GM06990 (cell line): ENCODE data around the gene RNF135.
"Not testable (repeated sequence)": the region's sequence is repeated elsewhere in the genome, so short reads cannot be mapped to it uniquely, and the experiment has no call there.

Experiments
- DNase-seq: peaks from one replicate; pipeline ENCODE4 v3.0.0-alpha.2; 2011; ENCODE audit not compliant: insufficient read length; ENCODE audit errors: extremely low read depth
- H3K27me3 ChIP-seq: replicated peaks from 2 replicates; pipeline ENCODE4 v1.6.0; 2011; ENCODE audit warnings: low read length; ENCODE audit not compliant: control insufficient read depth, insufficient read depth
- H3K36me3 ChIP-seq: 2 replicates; pipeline ENCODE4 v1.5.1; 2011; ENCODE audit warnings: low read length; ENCODE audit not compliant: control insufficient read depth, insufficient read depth
- H3K4me3 ChIP-seq: replicated peaks from 2 replicates; pipeline ENCODE4 v1.5.1; 2011; ENCODE audit warnings: low read depth, mild to moderate bottlenecking, control low read depth, low read length
- TF ChIP-seq, protein P1 (sequence below): IDR thresholded peaks from 2 replicates; pipeline ENCODE4 v1.5.1; 2011; ENCODE audit warnings: low read length, control low read depth, mild to moderate bottlenecking, inconsistent platforms; ENCODE audit not compliant: insufficient read depth, poor library complexity, severe bottlenecking

RNF135 gene

DNA sequence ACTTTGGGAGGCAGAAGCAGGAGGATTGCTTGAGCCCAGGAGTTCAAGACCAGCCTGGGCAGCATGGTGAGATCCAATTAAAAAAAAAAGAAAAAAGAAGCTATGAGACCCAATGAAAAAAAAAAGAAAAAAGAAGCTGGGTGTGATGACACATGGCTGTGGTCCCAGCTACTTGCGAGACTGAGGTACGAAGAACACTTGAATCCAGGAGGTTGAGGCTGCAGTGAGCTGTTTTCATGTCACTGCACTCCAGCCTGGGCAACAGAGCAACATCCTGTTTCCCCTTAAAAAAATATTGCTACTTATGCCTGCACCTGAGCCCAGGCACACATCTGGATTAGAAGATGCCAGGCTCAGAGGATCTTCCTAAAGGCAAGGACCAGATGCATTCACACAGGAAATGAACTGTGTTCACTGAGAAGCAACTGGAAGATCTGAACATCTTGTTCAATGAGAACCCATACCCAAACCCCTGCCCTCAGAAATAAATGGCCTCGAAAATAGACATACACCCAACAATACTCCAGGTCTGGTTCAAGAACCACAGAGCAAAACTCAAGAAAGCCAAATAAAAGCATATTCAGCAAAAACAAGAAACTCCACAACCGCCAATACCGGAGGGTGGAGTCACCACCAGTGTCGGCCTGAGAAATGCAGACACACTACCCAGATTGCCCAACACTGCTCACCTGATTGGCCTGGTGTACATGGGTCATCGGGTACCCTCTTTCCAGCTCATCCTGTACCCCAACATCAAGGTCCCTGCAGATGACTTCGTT lies 4.4 kb downstream of the RNF135 start:
- H3K27me3 ChIP-seq, result no peaks in the 10 kb centered on the region
- no peak for DNase-seq
- TF ChIP-seq, protein P1, sequence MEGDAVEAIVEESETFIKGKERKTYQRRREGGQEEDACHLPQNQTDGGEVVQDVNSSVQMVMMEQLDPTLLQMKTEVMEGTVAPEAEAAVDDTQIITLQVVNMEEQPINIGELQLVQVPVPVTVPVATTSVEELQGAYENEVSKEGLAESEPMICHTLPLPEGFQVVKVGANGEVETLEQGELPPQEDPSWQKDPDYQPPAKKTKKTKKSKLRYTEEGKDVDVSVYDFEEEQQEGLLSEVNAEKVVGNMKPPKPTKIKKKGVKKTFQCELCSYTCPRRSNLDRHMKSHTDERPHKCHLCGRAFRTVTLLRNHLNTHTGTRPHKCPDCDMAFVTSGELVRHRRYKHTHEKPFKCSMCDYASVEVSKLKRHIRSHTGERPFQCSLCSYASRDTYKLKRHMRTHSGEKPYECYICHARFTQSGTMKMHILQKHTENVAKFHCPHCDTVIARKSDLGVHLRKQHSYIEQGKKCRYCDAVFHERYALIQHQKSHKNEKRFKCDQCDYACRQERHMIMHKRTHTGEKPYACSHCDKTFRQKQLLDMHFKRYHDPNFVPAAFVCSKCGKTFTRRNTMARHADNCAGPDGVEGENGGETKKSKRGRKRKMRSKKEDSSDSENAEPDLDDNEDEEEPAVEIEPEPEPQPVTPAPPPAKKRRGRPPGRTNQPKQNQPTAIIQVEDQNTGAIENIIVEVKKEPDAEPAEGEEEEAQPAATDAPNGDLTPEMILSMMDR, result no peak

DNA sequence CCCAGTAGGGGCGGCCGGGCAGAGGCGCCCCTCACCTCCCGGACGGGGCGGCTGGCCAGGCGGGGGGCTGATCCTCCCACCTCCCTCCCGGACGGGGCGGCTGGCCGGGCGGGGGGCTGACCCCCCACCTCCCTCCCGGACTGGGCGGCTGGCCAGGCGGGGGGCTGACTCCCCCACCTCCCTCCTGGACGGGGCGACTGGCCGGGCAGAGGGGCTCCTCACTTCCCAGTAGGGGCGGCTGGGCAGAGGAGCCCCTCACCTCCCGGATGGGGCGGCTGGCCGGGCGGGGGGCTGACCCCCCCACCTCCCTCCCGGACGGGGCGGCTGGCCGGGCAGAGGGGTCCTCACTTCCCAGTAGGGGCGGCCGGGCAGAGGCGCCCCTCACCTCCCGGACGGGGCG lies 9.1 kb downstream of the RNF135 start:
- DNase-seq, H3K4me3 ChIP-seq, H3K27me3 ChIP-seq, H3K36me3 ChIP-seq: not testable (repeated sequence)

More for the DNA sequence above, 4.4 kb downstream of the RNF135 start:
- Histone ChIP-seq H3K4me3 (no peak overlapping the region), H3K36me3 (peaks cover 4% of the 10 kb centered on the region)

DNA sequence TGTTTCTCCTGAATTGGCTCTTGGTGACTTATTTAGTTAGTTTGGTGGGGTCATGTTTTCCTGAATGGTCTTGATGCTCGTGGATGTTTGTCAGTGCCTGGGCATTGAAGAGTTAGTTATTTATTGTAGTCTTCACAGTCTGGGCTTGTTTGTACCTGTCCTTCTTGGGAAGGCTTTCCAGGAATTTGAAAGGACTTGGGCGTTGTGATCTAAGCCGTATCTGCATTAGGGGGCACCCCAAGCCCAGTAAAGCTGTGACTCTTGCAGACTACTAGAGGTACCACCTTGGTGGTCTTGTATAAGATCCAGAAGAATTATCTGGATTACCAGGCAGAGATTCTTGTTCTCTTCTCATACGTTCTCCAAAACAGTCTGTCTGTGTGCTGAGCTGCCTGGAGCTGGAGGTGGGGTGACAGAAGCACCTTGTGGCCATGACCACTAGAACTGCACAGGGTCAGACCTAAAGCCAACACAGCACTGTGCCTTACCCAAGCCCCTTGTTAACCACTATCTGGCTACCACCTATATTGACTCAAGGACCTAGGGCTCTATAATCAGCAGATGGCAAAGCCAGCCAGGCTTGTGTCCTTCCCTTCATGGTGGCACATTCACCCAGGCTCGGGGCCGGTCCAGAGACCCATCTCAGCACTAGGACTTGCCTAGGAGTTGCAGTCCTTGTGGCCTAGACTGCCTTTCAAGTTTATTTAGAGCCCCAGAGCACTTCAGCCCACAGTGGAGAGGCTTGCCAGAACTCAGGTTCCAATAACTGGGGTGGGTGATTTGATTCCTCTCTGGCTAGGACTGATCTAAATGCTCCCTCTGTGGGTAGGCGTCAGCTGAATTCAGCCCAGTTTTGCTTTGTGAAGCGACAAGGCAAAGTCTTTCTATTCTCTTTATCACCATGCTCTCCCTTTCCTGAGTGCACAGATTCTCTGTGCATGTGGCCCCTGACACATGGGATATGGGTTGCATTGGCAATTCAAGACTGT lies 11.0 kb downstream of the RNF135 start:
- H3K4me3 ChIP-seq, result no peak overlapping the region
- DNase-seq, result no peak
- H3K27me3 ChIP-seq, result no peaks in the 10 kb centered on the region
- TF ChIP-seq, protein P1, result no peak
- H3K36me3 ChIP-seq, result peaks cover 6% of the 10 kb centered on the region

DNA sequence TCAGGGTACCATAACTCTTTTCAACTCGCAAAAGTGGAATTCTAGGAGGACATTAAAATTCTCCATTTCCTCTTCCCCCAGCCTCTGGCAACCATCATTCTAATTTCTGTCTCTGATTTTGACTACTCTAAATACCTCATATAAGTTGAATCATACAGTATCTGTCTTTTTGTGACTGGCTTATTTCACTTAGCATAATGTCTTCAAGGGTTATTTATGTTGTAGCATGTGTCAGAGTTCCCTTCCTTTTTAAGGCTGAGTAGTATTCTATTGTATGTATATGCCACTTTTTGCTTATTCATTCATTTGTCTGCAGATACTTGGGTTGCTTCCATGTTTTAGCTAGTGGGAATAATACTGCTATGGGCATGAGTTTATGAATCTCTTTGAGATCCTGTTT lies 12.0 kb downstream of the RNF135 start:
- no peak for DNase-seq
- Histone ChIP-seq H3K27me3 (no peaks in the 10 kb centered on the region), H3K36me3 (peaks cover 6% of the 10 kb centered on the region), H3K4me3 (no peak overlapping the region)
- TF ChIP-seq, protein P1, result no peak

DNA sequence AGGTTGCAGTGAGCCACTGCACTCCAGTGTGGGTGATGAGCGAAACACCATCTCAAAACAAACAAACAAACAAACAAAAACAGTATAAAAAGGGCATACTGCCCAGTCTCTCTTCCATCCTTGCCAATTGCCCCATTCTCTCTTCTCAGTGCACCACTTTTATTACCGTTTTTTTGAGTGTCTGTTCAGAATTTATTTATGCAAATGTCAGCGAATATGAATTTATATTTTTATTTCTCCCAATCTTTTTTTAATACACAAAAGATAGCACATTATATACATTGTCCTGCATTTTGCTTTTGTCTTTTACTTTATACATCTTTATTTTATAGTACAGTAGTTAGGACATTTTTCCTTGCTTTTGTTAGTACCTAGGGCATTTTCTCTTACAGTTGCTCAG lies 19.6 kb downstream of the RNF135 start:
- TF ChIP-seq, protein P1, result no peak
- no peak for DNase-seq
- Histone ChIP-seq H3K27me3 (no peaks in the 10 kb centered on the region), H3K4me3 (no peak overlapping the region), H3K36me3 (peaks cover 8% of the 10 kb centered on the region)

DNA sequence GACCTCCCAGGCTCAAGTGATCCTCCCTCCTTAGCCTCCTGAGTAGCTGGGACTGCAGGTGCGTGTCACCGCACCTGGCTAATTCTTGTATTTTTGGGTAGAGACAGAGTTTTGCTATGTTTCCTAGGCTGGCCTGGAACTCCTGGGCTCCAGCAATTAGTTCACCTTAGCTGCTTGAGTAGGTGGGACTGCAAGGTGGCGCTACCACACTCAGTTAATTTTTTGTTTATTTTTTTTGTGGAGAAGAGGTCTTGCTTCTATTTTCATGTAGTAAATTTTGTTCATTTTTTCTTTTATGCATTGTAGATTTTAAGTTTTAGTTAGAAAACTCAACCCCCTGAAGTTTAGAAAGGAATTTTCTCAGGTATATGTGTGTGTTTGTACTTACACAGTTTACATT lies 21.7 kb downstream of the RNF135 start:
- TF ChIP-seq, protein P1, result no peak
- no peak for DNase-seq
- H3K27me3 ChIP-seq, result no peaks in the 10 kb centered on the region
- H3K36me3 ChIP-seq, result peaks cover 16% of the 10 kb centered on the region
- H3K4me3 ChIP-seq, result no peak overlapping the region
